PC-3 (cell line): Measurements from ENCODE around the gene PAPOLB. TPM values are rescaled to one million over a fixed set of nuclear protein-coding genes. Genes with fewer than 3 reads are reported as not detected.

Experiments
- ATAC-seq: fragments of 200-7000 bp; cut with Tn5 transposase; 2 replicates; pipeline ENCODE4 v1.9.1; 2020; ENCODE audit warnings: mild to moderate bottlenecking, moderate library complexity
- BruUV-seq: library from RNA; stranded (reverse); fragments of 400-500 nt; replicated peaks from 2 replicates; lab custom pipeline; 2021; lab: Mats Ljungman, UMichigan
- CTCF ChIA-PET: fragments of 300-600 bp; sonication (Branson Sonifier 250); formaldehyde crosslinking; loops from one replicate; lab custom pipeline; 2022; ENCODE audit warnings: antibody characterized with exemption; lab: Charles Lee
- POLR2A ChIA-PET: fragments of 300-600 bp; sonication (Branson Sonifier 250); formaldehyde crosslinking; loops from one replicate; lab custom pipeline; 2022; ENCODE audit warnings: antibody characterized with exemption; ENCODE audit not compliant: unreplicated experiment; lab: Charles Lee
- DNase-seq: peaks from one replicate; pipeline ENCODE4 v3.0.0-alpha.2; 2015
- H2AFZ ChIP-seq: fragments of 300-600 bp; sonication (generic); 2 replicates; pipeline ENCODE4 v1.6.0; 2016; ENCODE audit warnings: antibody characterized with exemption, low read length
- H3F3A ChIP-seq: fragments of 300-600 bp; sonication (generic); one replicate; pipeline ENCODE4 v1.6.0; 2017; ENCODE audit warnings: antibody characterized with exemption, low read length, control low read depth, mild to moderate bottlenecking; ENCODE audit not compliant: unreplicated experiment
- H3K27ac ChIP-seq: fragments of 300-600 bp; sonication (generic); 2 replicates; pipeline ENCODE4 v1.5.1; 2016; ENCODE audit warnings: mild to moderate bottlenecking, low read length
- H3K27me3 ChIP-seq: fragments of 300-600 bp; sonication (generic); 2 replicates; pipeline ENCODE4 v1.6.1; 2016; ENCODE audit warnings: low read length, mixed read lengths
- H3K36me3 ChIP-seq: fragments of 300-600 bp; sonication (generic); 2 replicates; pipeline ENCODE4 v1.6.1; 2016; ENCODE audit warnings: low read depth, mixed run types, low read length, mixed read lengths
- H3K4me1 ChIP-seq: fragments of 300-600 bp; sonication (generic); 2 replicates; pipeline ENCODE4 v1.5.1; 2016; ENCODE audit warnings: low read length; ENCODE audit not compliant: insufficient read depth
- H3K4me2 ChIP-seq: fragments of 300-600 bp; sonication (generic); 2 replicates; pipeline ENCODE4 v1.6.0; 2016; ENCODE audit warnings: low read length
- H3K4me3 ChIP-seq: fragments of 300-600 bp; sonication (generic); 2 replicates; pipeline ENCODE4 v1.5.1; 2016; ENCODE audit warnings: mild to moderate bottlenecking, low read length, mixed read lengths
- H3K79me2 ChIP-seq: fragments of 300-600 bp; sonication (generic); 2 replicates; pipeline ENCODE4 v1.6.1; 2017; ENCODE audit warnings: low read length, mixed read lengths
- H3K9ac ChIP-seq: fragments of 300-600 bp; sonication (generic); 2 replicates; pipeline ENCODE4 v1.6.0; 2016; ENCODE audit warnings: mild to moderate bottlenecking, low read length
- H3K9me2 ChIP-seq: fragments of 300-600 bp; sonication (generic); replicated peaks from 2 replicates; pipeline ENCODE4 v1.6.1; 2016; ENCODE audit warnings: mixed run types, low read length, mixed read lengths
- H3K9me3 ChIP-seq: fragments of 300-600 bp; sonication (generic); 2 replicates; pipeline ENCODE4 v1.6.1; 2016; ENCODE audit warnings: low read length, mixed read lengths
- H4K20me1 ChIP-seq: fragments of 300-600 bp; sonication (generic); 2 replicates; pipeline ENCODE4 v1.6.1; 2016; ENCODE audit warnings: low read length, mixed read lengths
- EZH2 ChIP-seq: fragments of 300-600 bp; sonication (generic); IDR thresholded peaks from one replicate; pipeline ENCODE4 v1.6.1; 2017; ENCODE audit warnings: antibody characterized with exemption, mild to moderate bottlenecking, low read length; ENCODE audit not compliant: unreplicated experiment
- EZH2phosphoT487 ChIP-seq: fragments of 300-600 bp; sonication (generic); IDR thresholded peaks from 2 replicates; pipeline ENCODE4 v1.6.1; 2018; ENCODE audit warnings: mild to moderate bottlenecking, antibody characterized with exemption, low read length, borderline replicate concordance
- intact Hi-C: fragments of 100-400 bp; cut with micrococcal nuclease; formaldehyde crosslinking; loops from 2 replicates; pipeline ENCODE4 v1.9.0; 2023
- total RNA-seq: library from RNA; depleted of rRNA; stranded (reverse); fragments of >200 nt; gene quantifications from 2 replicates; pipeline ENCODE4 v1.2.3, GENCODE V29; 2014
- TF ChIP-seq, protein P1 (sequence below): fragments of 300-600 bp; sonication (generic); conservative IDR thresholded peaks from 2 replicates; pipeline ENCODE4 v1.5.1; 2017; ENCODE audit warnings: antibody characterized with exemption, low read depth, mild to moderate bottlenecking, low read length

Gene PAPOLB
- total RNA-seq, 1 experiment from 2014 or later, result 0.29 TPM

DNA sequence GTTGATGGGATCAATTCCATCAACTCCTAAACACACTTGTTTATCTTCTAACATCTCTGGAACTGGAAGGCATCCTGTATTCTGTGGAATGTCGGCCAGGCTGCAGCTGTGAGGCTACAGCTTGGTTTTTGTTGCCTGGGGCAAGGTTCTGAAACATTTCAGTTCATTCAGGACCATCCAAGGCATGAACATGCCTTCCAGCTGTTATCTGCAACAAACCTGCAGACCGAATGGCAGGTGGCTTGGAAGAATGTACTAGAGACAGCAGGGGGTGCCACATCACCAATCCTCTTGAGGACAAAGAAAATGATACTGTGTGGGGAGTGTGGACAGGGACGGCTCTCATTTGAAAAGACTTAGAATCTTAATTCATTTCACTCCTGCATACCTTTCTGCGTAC lies 12.4 kb downstream of the PAPOLB start:
- Histone ChIP-seq H2AFZ (no peak overlapping the region), H3K9me3 (no peaks in the 10 kb centered on the region), H3K27ac (no peak overlapping the region), H3K9me2 (no peaks in the 10 kb centered on the region), H3K27me3 (no peaks in the 10 kb centered on the region), H3K4me2 (no peak overlapping the region), H3K4me3 (no peak overlapping the region), H3F3A (no peaks in the 10 kb centered on the region), H3K4me1 (no peaks in the 10 kb centered on the region), H3K9ac (no peak overlapping the region), H3K36me3 (no peaks in the 10 kb centered on the region), H3K79me2 (no peaks in the 10 kb centered on the region), H4K20me1 (no peaks in the 10 kb centered on the region)
- no peak for TF ChIP-seq EZH2phosphoT487
- TF ChIP-seq, protein P1, sequence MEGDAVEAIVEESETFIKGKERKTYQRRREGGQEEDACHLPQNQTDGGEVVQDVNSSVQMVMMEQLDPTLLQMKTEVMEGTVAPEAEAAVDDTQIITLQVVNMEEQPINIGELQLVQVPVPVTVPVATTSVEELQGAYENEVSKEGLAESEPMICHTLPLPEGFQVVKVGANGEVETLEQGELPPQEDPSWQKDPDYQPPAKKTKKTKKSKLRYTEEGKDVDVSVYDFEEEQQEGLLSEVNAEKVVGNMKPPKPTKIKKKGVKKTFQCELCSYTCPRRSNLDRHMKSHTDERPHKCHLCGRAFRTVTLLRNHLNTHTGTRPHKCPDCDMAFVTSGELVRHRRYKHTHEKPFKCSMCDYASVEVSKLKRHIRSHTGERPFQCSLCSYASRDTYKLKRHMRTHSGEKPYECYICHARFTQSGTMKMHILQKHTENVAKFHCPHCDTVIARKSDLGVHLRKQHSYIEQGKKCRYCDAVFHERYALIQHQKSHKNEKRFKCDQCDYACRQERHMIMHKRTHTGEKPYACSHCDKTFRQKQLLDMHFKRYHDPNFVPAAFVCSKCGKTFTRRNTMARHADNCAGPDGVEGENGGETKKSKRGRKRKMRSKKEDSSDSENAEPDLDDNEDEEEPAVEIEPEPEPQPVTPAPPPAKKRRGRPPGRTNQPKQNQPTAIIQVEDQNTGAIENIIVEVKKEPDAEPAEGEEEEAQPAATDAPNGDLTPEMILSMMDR, result peak; percentile 66
- no peak for TF ChIP-seq EZH2
- DNase-seq (peak; percentile 57), ATAC-seq (peak; percentile 96)
- no TSS peak for BruUV-seq
- POLR2A ChIA-PET, result no interaction called here
- CTCF ChIA-PET, result interaction anchor here (0.5 to 1.7 kb wide), 5 partner anchors 31 to 235 kb away, joined by 3 to 10 read pairs (median 3); partner anchors contain the start of gene RADIL
- intact Hi-C loops, result loop anchor here (1.0 kb wide), 1 partner anchor 34 kb away; the partner anchor contains the start of gene RADIL

DNA sequence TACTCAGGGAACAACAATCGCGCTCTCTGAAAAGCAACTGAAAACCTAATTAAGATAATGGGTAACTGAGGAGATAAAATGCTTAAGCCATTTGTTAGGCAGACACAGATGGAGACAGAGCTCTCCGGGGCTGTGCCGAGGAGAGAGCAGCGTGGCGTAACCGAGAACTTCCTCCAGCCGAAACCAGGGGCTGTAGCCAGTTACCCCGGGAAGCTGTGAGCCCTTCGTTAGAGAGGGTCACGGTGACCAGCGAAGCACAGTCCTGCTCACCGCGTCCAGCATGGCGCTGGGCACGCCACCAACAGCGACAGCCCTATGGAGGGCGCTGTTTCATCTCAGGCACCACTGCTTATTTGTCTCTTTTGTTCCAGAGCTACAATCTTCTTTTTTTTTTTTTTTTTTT lies 16.1 kb downstream of the PAPOLB start:
- Histone ChIP-seq H4K20me1 (no peaks in the 10 kb centered on the region), H3K36me3 (no peaks in the 10 kb centered on the region), H3K27ac (no peak overlapping the region), H3K9me2 (no peaks in the 10 kb centered on the region), H3F3A (no peaks in the 10 kb centered on the region), H3K9me3 (no peaks in the 10 kb centered on the region), H2AFZ (no peak overlapping the region), H3K4me2 (no peak overlapping the region), H3K79me2 (no peaks in the 10 kb centered on the region), H3K27me3 (no peaks in the 10 kb centered on the region), H3K9ac (no peak overlapping the region), H3K4me1 (no peaks in the 10 kb centered on the region), H3K4me3 (no peak overlapping the region)
- POLR2A ChIA-PET, result no interaction called here
- TF ChIP-seq EZH2, result no peak
- TF ChIP-seq, protein P1, result 0 out of 2 replicates have a peak, but pooled peaks have one; percentile 14
- ATAC-seq, result no peak
- intact Hi-C loops, result no loop called here
- BruUV-seq, result no TSS peak
- no peak for DNase-seq
- CTCF ChIA-PET, result no interaction called here

DNA sequence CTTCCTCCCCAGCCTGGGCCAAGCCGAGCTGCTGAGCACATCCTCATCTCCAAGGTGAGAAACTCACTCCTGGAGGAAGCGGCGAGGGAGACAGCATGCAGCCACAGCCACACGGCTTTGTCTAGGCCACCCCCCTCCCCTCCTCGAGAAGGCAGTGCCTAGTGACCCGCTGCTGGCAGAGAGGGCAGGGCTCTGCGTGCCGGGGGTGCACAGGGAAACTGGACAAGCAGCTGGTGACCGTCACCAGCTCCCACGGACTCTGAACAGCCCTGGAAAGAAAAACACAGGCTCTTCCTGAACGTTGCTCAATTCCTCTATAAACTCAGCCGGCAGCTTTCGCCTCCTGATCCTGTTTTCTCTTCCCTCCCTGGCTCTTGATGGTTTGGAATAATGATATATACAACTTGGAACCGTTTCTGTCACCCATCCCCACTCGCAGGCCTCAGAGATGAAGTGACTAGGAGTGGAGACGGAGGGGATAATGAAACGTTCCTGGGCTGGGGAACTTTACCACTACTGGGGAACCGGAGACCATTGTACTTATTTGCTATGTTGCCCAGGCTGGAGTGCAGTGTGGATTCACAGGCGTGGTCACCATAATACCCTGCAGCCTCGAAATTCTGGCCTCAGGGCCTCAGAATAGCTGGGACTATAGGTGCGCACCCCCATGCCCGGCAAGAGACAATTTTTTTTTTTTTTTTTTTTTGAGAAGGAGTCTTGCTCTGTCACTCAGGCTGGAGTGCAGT lies 19.3 kb downstream of the PAPOLB start:
- no peaks in the 10 kb centered on the region for H3K9me2 ChIP-seq
- H3K27me3 ChIP-seq, result no peaks in the 10 kb centered on the region
- no peak for ATAC-seq
- no peaks in the 10 kb centered on the region for H3K79me2 ChIP-seq
- no peak overlapping the region for H3K9ac ChIP-seq
- H3F3A ChIP-seq, result no peaks in the 10 kb centered on the region
- CTCF ChIA-PET, result no interaction called here
- no peaks in the 10 kb centered on the region for H3K4me1 ChIP-seq
- no peaks in the 10 kb centered on the region for H3K36me3 ChIP-seq
- BruUV-seq, result no TSS peak
- DNase-seq, result no peak
- H3K4me2 ChIP-seq, result no peak overlapping the region
- H3K27ac ChIP-seq, result no peak overlapping the region
- H2AFZ ChIP-seq, result no peak overlapping the region
- POLR2A ChIA-PET, result no interaction called here
- no peaks in the 10 kb centered on the region for H4K20me1 ChIP-seq
- TF ChIP-seq EZH2 (no peak), EZH2phosphoT487 (no peak)
- TF ChIP-seq, protein P1, result no peak
- H3K4me3 ChIP-seq, result no peak overlapping the region
- intact Hi-C loops, result no loop called here
- H3K9me3 ChIP-seq, result no peaks in the 10 kb centered on the region
